Measurements from ENCODE around the gene HADHB.

HADHB gene

GRCh38 chr2:26337298-26337697, 92.6 kb downstream of the HADHB start:
- H3K36me3 ChIP-seq = no peaks in the 10 kb centered on the region
- H3K27ac ChIP-seq = no peak overlapping the region
- no peaks in the 10 kb centered on the region for H3K9me3 ChIP-seq (ENCODE audit: severe bottlenecking)
- no peak for DNase-seq
- no peaks in the 10 kb centered on the region for H3K27me3 ChIP-seq (ENCODE audit: insufficient read depth, low read depth, severe bottlenecking)
- no peak for TF ChIP-seq CTCF (IDR thresholded peaks at IDR 0.05; ENCODE audit: low read depth, low read length)
- H3K4me3 ChIP-seq (ENCODE audit: low read depth, low read length) = no peak overlapping the region

All from WERI-Rb-1 (cell line).